ENCODE results near the gene ATP2C2.
"Not testable (repeated sequence)": the region's sequence is repeated elsewhere in the genome, so short reads cannot be mapped to it uniquely, and the experiment has no call there.

The ATP2C2 gene

DNA sequence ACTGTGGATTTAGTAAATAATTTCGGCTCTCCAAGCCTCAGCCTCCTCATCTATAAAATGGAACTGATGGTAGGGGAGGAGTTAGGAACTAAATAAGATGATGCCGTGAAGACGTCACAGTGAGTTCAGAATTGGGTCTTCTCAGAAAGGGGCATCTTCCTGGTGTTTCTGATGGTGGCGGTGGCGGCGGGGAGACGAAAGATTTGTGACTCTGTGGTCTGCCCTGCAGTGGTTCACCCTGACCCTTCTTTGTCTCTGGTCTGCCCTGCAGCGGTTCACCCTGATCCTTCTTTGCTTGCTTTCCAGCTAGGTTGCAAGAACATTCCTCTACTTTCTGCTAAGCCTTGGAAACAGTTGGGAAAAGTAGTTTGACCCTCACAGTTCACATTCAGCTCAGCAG is 39.3 kb upstream of the ATP2C2 start:
- H4K20me1 ChIP-seq = no peaks in the 10 kb centered on the region
- H3K9me3 ChIP-seq = no peaks in the 10 kb centered on the region
- no peak overlapping the region for H3K4me2 ChIP-seq
- H3K9ac ChIP-seq = no peak overlapping the region
- no peak overlapping the region for H3K27ac ChIP-seq
- no peaks in the 10 kb centered on the region for H3K27me3 ChIP-seq
- no peak for TF ChIP-seq Cebpa-rat (IDR thresholded peaks at IDR 0.05)
- peaks cover 5% of the 10 kb centered on the region; the same call in 1 of the 2 replicates for H3K4me1 ChIP-seq
- H3K36me3 ChIP-seq = no peaks in the 10 kb centered on the region
- no peak overlapping the region for H3K4me3 ChIP-seq

GRCh38 chr16:84329843-84330684 is 38.3 kb upstream of the ATP2C2 start:
- no peak overlapping the region for H3K27ac ChIP-seq
- H4K20me1 ChIP-seq = no peaks in the 10 kb centered on the region
- H3K9ac ChIP-seq = no peak overlapping the region
- H3K9me3 ChIP-seq = no peaks in the 10 kb centered on the region
- H3K36me3 ChIP-seq = no peaks in the 10 kb centered on the region
- H3K4me2 ChIP-seq = 0 out of 2 replicates have a peak overlapping the region, but pooled peaks have one; percentile 10
- H3K4me3 ChIP-seq = no peak overlapping the region
- no peak for TF ChIP-seq Cebpa-rat (IDR thresholded peaks at IDR 0.05)
- peaks cover 5% of the 10 kb centered on the region; the same call in 1 of the 2 replicates for H3K4me1 ChIP-seq
- H3K27me3 ChIP-seq = no peaks in the 10 kb centered on the region

DNA sequence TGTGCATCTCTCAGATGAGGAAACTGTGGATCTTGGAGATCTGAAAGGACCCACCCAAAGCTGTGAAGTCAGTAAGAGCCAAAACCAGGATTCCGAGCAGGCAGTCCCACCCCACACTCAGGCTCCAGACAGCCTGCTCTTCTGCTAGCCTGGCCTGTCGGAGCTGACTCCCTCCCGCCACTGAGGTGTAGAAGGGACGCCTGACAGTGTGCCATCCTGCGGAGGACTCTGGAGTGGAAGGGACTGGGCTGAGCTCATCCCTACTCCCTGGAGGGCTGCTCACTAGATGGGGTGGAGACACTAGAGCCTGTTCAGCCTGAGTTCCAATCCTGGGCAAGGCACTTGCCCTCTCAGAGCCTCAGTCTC is 37.7 kb upstream of the ATP2C2 start:
- H3K9me3 ChIP-seq = no peaks in the 10 kb centered on the region
- no peaks in the 10 kb centered on the region for H3K36me3 ChIP-seq
- no peak for TF ChIP-seq Cebpa-rat (IDR thresholded peaks at IDR 0.05)
- no peaks in the 10 kb centered on the region for H4K20me1 ChIP-seq
- H3K4me2 ChIP-seq = no peak overlapping the region
- peaks cover 5% of the 10 kb centered on the region; the same call in 1 of the 2 replicates for H3K4me1 ChIP-seq
- no peak overlapping the region for H3K4me3 ChIP-seq
- H3K27me3 ChIP-seq = no peaks in the 10 kb centered on the region
- H3K27ac ChIP-seq = no peak overlapping the region
- no peak overlapping the region for H3K9ac ChIP-seq

GRCh38 chr16:84331998-84332780 is 36.1 kb upstream of the ATP2C2 start:
- no peaks in the 10 kb centered on the region for H3K27me3 ChIP-seq
- H3K4me3 ChIP-seq = no peak overlapping the region
- no peaks in the 10 kb centered on the region for H3K36me3 ChIP-seq
- no peak overlapping the region for H3K4me2 ChIP-seq
- no peaks in the 10 kb centered on the region for H4K20me1 ChIP-seq
- peaks cover 5% of the 10 kb centered on the region; the same call in 1 of the 2 replicates for H3K4me1 ChIP-seq
- TF ChIP-seq Cebpa-rat (IDR thresholded peaks at IDR 0.05) = no peak
- peaks cover 15% of the 10 kb centered on the region for H3K9me3 ChIP-seq
- no peak overlapping the region for H3K27ac ChIP-seq
- no peak overlapping the region for H3K9ac ChIP-seq

- Histone ChIP-seq H3K9ac (no peak overlapping the region), H3K9me3 (peaks cover 24% of the 10 kb centered on the region), H3K27ac (no peak overlapping the region), H4K20me1 (no peaks in the 10 kb centered on the region), H3K36me3 (no peaks in the 10 kb centered on the region), H3K4me3 (no peak overlapping the region), H3K27me3 (no peaks in the 10 kb centered on the region), H3K4me2 (no peak overlapping the region), H3K4me1 (peaks cover 5% of the 10 kb centered on the region; the same call in 1 of the 2 replicates)
- TF ChIP-seq Cebpa-rat (IDR thresholded peaks at IDR 0.05) = no peak
Measured at GRCh38 chr16:84332975-84333684, 35.2 kb upstream of the ATP2C2 start.

DNA sequence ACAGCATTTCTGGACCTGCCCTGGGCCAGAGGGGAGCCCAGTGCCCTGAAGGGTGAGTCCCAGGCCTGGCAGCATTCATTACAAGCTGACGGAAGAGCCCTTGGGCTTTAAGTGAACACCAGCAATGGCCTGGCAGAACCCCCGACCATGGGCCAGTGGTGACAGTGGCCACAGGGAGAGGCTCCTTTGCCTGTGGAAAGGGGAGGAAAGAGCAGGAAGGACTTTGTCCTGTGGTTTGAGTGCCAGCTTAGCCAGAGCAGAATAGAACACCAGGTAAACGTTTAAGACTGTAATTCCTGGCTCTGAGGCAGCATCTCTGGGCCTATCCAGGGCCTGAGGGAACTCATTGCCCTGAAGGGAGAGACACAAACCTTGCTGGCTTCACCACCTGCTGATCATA is 34.3 kb upstream of the ATP2C2 start:
- H3K36me3 ChIP-seq = no peaks in the 10 kb centered on the region
- H3K27me3 ChIP-seq = no peaks in the 10 kb centered on the region
- no peak overlapping the region for H3K4me3 ChIP-seq
- peaks cover 24% of the 10 kb centered on the region for H3K9me3 ChIP-seq
- TF ChIP-seq Cebpa-rat (IDR thresholded peaks at IDR 0.05) = no peak
- no peak overlapping the region for H3K27ac ChIP-seq
- H3K4me1 ChIP-seq = peaks cover 5% of the 10 kb centered on the region; the same call in 1 of the 2 replicates
- H3K4me2 ChIP-seq = no peak overlapping the region
- H4K20me1 ChIP-seq = no peaks in the 10 kb centered on the region
- H3K9ac ChIP-seq = no peak overlapping the region

GRCh38 chr16:84334482-84334881 is 33.9 kb upstream of the ATP2C2 start:
- Histone ChIP-seq H3K36me3 (no peaks in the 10 kb centered on the region), H3K9ac (no peak overlapping the region), H3K4me2 (no peak overlapping the region), H4K20me1 (no peaks in the 10 kb centered on the region), H3K27me3 (no peaks in the 10 kb centered on the region), H3K9me3 (peaks cover 24% of the 10 kb centered on the region), H3K4me1 (peaks cover 5% of the 10 kb centered on the region; the same call in 1 of the 2 replicates), H3K27ac (no peak overlapping the region), H3K4me3 (no peak overlapping the region)
- TF ChIP-seq Cebpa-rat (IDR thresholded peaks at IDR 0.05) = no peak

DNA sequence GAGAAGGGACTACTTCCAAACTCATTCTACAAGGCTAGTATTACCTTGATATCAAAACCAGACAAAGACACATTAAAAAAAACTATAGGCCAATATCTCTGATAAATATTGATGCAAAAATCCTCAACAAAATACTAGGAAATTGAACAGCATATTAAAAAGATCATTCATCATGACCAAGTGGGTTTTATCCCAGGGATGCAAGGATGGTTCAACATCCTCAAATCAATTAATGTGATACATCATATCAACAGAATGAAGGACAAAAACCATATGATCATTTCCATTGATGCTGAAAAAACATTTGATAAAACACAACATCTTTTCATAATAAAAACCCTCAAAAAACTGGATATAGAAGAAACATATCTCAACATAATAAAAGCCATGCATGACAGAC is 31.1 kb upstream of the ATP2C2 start:
- not testable (repeated sequence) for H4K20me1 ChIP-seq, H3K4me3 ChIP-seq, H3K36me3 ChIP-seq, H3K27me3 ChIP-seq, H3K4me2 ChIP-seq, H3K27ac ChIP-seq, H3K9ac ChIP-seq, H3K4me1 ChIP-seq
- peaks cover 24% of the 10 kb centered on the region for H3K9me3 ChIP-seq

GRCh38 chr16:84339311-84339710 is 29.0 kb upstream of the ATP2C2 start:
- Histone ChIP-seq H3K36me3 (no peaks in the 10 kb centered on the region), H3K4me2 (no peak overlapping the region), H3K27me3 (no peaks in the 10 kb centered on the region), H3K9ac (no peak overlapping the region), H3K4me1 (no peaks in the 10 kb centered on the region), H3K9me3 (peaks cover 24% of the 10 kb centered on the region), H3K4me3 (no peak overlapping the region), H4K20me1 (no peaks in the 10 kb centered on the region), H3K27ac (no peak overlapping the region)
- TF ChIP-seq Cebpa-rat (IDR thresholded peaks at IDR 0.05) = no peak

Measured in BLaER1 (cell line).